Activated naive CD4-positive, alpha-beta T cell treated with anti-CD3 and anti-CD28 coated beads, Interleukin-2, amount 50 U/mL, for 16 hours (primary cell): ENCODE results near the gene PPP4R3A.
"Not testable (repeated sequence)": the region's sequence is repeated elsewhere in the genome, so short reads cannot be mapped to it uniquely, and the experiment has no call there.

Source experiments
- DNase-seq: peaks from one replicate; pipeline ENCODE4 v3.0.0-alpha.2; 2020

PPP4R3A gene

DNA sequence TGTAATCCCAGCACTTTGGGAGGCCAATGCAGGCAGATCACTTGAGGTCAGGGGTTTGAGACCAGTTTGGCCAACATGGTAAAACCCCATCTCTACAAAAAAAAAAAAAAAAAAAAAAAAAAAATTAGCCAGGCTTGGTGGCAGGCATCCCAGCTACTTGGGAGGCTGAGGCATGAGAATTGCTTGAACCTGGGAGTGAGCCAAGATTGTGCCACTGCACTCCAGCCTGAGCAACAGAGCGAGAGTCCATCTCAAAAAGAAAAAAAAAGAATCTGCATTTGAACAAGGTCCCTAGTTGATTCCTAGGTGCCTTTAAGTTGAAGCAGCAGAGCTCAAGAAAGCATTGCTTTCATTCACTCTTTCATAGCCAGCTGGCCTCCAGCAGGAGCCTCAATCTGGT lies 81.2 kb downstream of the PPP4R3A start:
- not testable (repeated sequence) for DNase-seq

DNA sequence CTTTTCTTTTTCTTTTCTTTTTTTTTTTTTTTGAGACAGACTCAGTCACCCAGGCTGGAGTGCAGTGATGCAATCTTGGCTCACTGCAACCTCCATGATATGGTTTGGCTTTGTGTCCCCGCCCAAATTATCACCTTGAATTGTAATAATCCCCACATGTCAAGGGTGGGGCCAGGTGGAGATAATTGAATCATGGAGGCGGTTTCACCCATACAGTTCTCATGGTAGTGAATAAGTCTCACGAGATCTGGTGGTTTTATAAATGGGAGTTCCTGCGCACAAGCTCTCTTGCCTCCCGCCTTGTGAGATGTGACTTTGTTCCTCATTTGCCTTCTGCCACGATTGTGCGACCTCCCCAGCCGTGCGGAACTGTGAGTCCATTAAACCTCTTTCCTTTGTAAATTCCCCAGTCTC lies 84.6 kb downstream of the PPP4R3A start:
- not testable (repeated sequence) for DNase-seq

GRCh38 chr14:91424813-91425530 lies 85.1 kb downstream of the PPP4R3A start:
- DNase-seq: no peak

- DNase-seq: no peak
Measured at GRCh38 chr14:91420686-91421085, 89.4 kb downstream of the PPP4R3A start.

DNA sequence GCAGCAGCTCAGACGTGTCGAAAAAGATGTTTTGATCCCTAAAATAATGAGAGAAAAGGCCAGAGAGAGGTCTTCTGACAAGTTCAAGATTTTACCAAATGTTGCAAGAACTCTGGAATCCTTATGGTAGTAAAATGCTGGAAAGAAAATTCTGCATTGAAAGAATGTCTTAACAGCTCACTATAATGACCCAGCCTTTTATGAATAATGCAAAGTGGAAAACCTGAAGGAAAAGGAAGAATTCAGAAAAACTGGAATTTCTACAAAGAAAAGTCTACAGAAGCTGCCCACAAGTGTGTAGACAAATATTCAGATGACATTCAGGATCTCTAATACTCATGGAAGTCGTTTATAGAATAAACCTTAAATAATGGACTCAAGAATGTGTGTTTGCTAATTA lies 90.7 kb downstream of the PPP4R3A start:
- DNase-seq: no peak

DNA sequence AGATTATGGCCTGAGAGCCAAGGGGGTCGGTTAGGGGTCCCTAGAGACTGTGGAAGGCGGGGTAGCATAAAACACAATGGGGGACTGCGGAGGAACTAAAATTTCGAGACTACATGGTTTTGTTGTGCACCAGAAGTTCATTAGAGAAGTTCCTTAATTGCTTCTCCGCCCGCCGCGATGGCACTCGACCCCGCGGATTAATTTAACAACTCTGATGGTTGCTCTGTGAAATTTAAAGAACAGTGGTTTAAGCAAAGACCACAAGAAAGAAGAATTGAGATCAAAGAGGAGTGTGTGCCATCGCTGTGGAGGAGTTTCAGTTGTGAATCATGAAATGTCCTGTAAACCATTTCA lies 91.1 kb downstream of the PPP4R3A start:
- no peak for DNase-seq

DNA sequence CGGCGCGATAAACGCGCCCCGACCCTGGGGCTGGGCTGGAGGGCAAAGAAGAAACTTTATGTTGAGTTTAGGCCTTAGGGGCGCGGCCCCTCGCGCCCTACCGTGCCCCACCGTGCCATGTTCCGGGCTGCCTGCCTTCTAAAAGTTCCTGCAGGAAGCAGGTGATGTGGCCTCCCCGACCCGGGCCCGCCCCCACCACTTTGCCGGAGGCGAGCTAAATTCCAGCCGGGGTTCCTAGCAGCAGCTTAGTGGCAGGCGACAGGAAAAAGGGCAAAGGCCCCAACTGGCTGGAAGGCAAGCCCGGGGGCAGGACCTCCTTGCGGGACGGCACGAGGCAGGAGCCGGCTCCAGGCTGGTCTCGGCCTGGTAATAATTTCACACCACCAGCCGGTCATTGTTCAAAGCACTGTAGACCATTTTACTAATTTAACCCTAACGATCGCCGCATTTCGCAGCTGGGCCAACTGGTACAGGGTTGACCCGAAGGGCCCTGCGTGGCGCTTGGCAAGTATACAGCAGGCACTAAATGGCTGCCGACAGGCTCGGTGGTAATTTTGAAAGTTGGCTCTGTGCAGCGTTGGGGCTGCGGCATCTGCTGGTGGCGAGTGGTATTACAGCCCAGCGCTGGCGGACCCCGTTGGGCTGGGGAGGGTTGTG lies 91.6 kb downstream of the PPP4R3A start:
- peak; percentile 81 for DNase-seq

DNA sequence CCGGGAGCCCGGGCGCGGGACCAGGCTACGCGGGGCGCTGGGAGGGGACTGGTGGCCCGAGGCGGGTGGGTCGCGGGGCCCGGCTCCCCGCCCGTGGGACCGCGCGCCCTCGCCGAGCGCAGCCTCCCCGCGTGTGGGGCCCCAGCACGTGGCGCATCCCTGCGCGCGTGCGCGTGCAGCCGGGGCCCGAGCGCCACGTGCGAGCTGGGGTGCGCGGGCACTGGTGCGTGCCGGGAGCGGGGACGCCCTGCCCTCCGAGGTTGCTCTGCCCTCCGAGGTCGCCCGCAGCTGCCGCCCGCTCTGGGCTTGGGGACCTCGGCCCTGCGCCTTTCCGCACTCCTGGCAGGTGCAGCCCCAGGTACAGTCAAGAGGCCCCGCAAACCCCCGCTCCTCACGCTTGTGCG lies 92.1 kb downstream of the PPP4R3A start:
- DNase-seq: peak; percentile 78

- peak; percentile 85 for DNase-seq
Measured at GRCh38 chr14:91417120-91417982, 92.8 kb downstream of the PPP4R3A start, which contains the start of gene CCDC88C. CCDC88C (minus strand) TSS chr14:91417820; CDS start chr14:91417690, 130 bp downstream.

DNA sequence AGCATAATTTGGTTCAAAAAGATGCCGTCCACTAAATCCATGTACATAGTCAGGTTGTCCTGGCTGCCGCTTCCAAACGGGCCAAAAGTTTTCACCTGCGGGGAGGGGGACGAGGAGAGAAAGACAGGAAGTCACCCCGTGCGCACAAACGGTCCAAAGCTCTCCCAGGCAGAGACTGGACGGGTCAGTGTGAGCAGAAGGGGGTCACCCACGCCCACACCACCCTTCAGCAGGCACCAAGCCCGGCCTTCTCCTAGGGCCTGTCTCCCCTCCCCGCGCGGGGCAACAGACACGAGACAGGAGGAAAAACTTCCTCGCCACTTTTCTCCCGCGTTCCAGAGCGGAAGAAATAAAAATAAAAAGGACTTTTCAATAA lies 93.4 kb downstream of the PPP4R3A start:
- no peak for DNase-seq

DNA sequence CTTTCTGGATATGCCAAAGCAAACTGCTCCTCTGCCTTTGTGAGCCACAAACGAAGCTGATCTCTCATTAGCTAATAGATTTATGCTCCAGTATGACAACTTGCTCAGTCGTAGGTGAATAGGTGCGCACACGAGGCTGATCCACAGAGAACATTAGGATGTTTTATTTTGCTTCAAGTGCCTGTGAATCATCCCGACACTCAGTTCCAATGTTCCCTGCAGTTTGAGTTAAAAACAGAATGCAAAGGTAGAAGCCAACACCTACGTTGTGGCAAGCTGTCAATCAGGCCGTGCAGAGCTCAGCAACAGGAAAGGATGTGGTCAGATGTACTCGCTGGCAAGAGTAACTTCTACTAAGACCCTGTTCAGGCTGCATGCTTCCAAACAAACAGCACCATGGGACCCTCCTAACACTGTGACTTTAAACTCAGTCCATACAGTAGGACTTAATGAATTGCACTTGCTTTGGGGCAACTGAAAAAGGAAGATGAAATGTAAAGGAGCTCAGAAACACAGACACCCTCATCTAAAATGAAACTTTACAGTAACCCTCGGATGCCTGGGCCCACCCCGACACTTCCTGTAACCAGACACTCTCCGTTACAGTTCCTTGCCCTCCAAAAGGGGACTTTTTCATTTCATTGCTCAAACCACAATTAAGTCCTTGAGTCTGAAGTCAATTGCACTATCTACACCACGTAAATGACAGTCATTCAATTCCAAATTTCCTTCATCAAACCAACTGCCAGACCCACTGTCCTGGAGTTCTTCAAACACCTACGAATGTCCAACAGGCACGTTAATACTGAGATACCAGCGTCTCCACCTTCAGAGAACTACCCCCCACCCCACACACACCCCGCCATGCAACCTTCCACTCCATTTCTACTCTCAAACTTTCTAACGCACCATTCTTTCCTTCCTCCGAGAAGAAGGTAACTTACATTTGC lies 94.0 kb downstream of the PPP4R3A start:
- peak; percentile 60 for DNase-seq

- no peak for DNase-seq
Measured at GRCh38 chr14:91414475-91414833, 95.7 kb downstream of the PPP4R3A start.

- DNase-seq: no peak
Measured at GRCh38 chr14:91413547-91414474, 96.3 kb downstream of the PPP4R3A start.

GRCh38 chr14:91412939-91413338 lies 97.2 kb downstream of the PPP4R3A start:
- DNase-seq: no peak

GRCh38 chr14:91410771-91411536 lies 99.2 kb downstream of the PPP4R3A start:
- DNase-seq: no peak

GRCh38 chr14:91409928-91410718 lies 100.0 kb downstream of the PPP4R3A start:
- DNase-seq: no peak

DNA sequence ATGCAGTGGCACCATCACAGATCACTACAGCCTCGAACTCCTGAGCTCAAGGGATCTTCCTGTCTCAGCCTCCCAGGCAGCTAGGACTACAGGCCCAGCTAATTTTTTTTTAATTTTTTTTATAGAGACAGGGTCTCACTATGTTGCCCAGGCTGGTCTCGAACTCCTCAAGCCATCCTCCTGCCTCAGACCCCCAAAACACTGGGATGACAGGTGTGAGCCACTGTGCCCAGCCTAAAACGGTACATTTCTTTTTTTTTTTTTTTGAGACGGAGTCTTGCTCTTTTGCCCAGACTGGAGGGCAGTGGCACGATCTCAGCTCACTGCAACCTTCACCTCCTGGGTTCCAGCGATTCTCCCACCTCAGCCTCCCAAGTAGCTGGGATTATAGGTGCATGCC lies 100.9 kb downstream of the PPP4R3A start:
- not testable (repeated sequence) for DNase-seq
